Brain microvascular endothelial cell (primary cell): ENCODE data around the gene CLIP3.

ENCODE experiments used
- DNase-seq: peaks from one replicate; pipeline ENCODE4 v3.0.0-alpha.2; 2020
- H3K27ac ChIP-seq: fragments of 250-450 bp; sonication (Bioruptor Pico); 2 replicates; pipeline ENCODE4 v1.5.1; 2020; ENCODE audit warnings: mild to moderate bottlenecking, moderate library complexity
- H3K27me3 ChIP-seq: fragments of 250-450 bp; sonication (Bioruptor Pico); replicated peaks from 2 replicates; pipeline ENCODE4 v1.5.1; 2020; ENCODE audit warnings: mild to moderate bottlenecking
- H3K36me3 ChIP-seq: fragments of 250-450 bp; sonication (Bioruptor Pico); replicated peaks from 2 replicates; pipeline ENCODE4 v1.5.1; 2020; ENCODE audit warnings: mild to moderate bottlenecking
- H3K4me3 ChIP-seq: 2 replicates; pipeline ENCODE4 v1.5.1; 2011; ENCODE audit warnings: low read depth, mild to moderate bottlenecking, control low read depth, low read length, moderate library complexity
- CTCF ChIP-seq: IDR thresholded peaks from 2 replicates; pipeline ENCODE4 v1.5.1; 2011; ENCODE audit warnings: low read depth, mild to moderate bottlenecking, moderate library complexity, low read length, control low read depth, inconsistent platforms; ENCODE audit errors: missing control alignments
- in situ Hi-C: cut with HindIII; loops from 2 replicates; pipeline ENCODE4 v1.10.0; 2017; ENCODE audit warnings: low sequenced_read_pairs, low pct_ligation_motif_present

The CLIP3 gene

GRCh38 chr19:36040495-36040894 lies 7.8 kb upstream of the CLIP3 start:
- H3K36me3 ChIP-seq: no peaks in the 10 kb centered on the region
- TF ChIP-seq CTCF: no peak
- in situ Hi-C loops: no loop called here
- no peaks in the 10 kb centered on the region for H3K27me3 ChIP-seq
- no peak overlapping the region for H3K27ac ChIP-seq
- no peak overlapping the region for H3K4me3 ChIP-seq
- no peak for DNase-seq

GRCh38 chr19:36031308-36031707 lies 1.4 kb downstream of the CLIP3 start:
- Histone ChIP-seq H3K27me3 (no peaks in the 10 kb centered on the region), H3K36me3 (no peaks in the 10 kb centered on the region), H3K27ac (no peak overlapping the region), H3K4me3 (no peak overlapping the region)
- no peak for TF ChIP-seq CTCF
- no peak for DNase-seq
- in situ Hi-C loops: no loop called here

- Histone ChIP-seq H3K27ac (no peak overlapping the region), H3K27me3 (no peaks in the 10 kb centered on the region), H3K4me3 (no peak overlapping the region), H3K36me3 (peaks cover 5% of the 10 kb centered on the region)
- DNase-seq: no peak
- in situ Hi-C loops: no loop called here
- TF ChIP-seq CTCF: no peak
These were observed 2.2 kb downstream of the CLIP3 start for GRCh38 chr19:36030264-36031148.

GRCh38 chr19:36028313-36029041 lies 4.2 kb downstream of the CLIP3 start:
- H3K36me3 ChIP-seq: peaks cover 5% of the 10 kb centered on the region
- in situ Hi-C loops: no loop called here
- TF ChIP-seq CTCF: no peak

GRCh38 chr19:36027696-36028095 lies 5.0 kb downstream of the CLIP3 start:
- peaks cover 5% of the 10 kb centered on the region for H3K36me3 ChIP-seq
- no peaks in the 10 kb centered on the region for H3K27me3 ChIP-seq
- in situ Hi-C loops: no loop called here
- no peak for DNase-seq
- H3K4me3 ChIP-seq: no peak overlapping the region
- no peak for TF ChIP-seq CTCF
- H3K27ac ChIP-seq: no peak overlapping the region

More at GRCh38 chr19:36028313-36029041, 4.2 kb downstream of the CLIP3 start:
- Histone ChIP-seq H3K27ac (no peak overlapping the region), H3K27me3 (no peaks in the 10 kb centered on the region), H3K4me3 (no peak overlapping the region)
- DNase-seq: no peak
